K562 (cell line): Measurements from ENCODE around the gene POLD1. TPM values are rescaled to one million over a fixed set of nuclear protein-coding genes. Genes with fewer than 3 reads are reported as not detected.

ENCODE experiments used
- ATAC-seq: fragments of 200-7000 bp; cut with Tn5 transposase; 3 replicates; pipeline ENCODE4 v1.9.1; 2020; ENCODE audit warnings: moderate library complexity
- BruUV-seq: library from RNA; stranded (reverse); fragments of 400-500 nt; replicated peaks from 2 replicates; lab custom pipeline; 2021; lab: Mats Ljungman, UMichigan
- CTCF ChIA-PET: fragments of 300-600 bp; formaldehyde crosslinking; extraction: SDS; loops from one replicate; lab custom pipeline; 2021; ENCODE audit warnings: low intra/inter-chr PET ratio; lab: Yijun Ruan, JAX
- POLR2A ChIA-PET: fragments of 300-600, 350-650 bp; sonication (Branson Sonifier 250); formaldehyde crosslinking; extraction: SDS; loops from one replicate; lab custom pipeline; 2021; ENCODE audit warnings: antibody characterized with exemption, inconsistent platforms; lab: Yijun Ruan, JAX
- DNase-seq, 4 experiments: peaks; one replicate each; pipeline versions ENCODE4 v3.0.0 to v3.0.0-alpha.2; 2011 to 2018; ENCODE audit warnings: low spot score in 3 of 4, mixed read lengths in 3 of 4; ENCODE audit errors: extremely low read depth in 1 of 4
- FAIRE-seq: peaks from 2 replicates; lab custom pipeline; 2011; peaks lifted over from hg19 to GRCh38; lab: Jason Lieb, UNC
- H2AFZ ChIP-seq: 2 replicates; pipeline ENCODE4 v1.6.0; 2011; ENCODE audit warnings: low read depth, low read length, control low read depth, inconsistent platforms
- H3K27ac ChIP-seq: fragments of 200-600 bp; 3 replicates; pipeline ENCODE4 v1.8.0; 2011; ENCODE audit warnings: low read depth, mild to moderate bottlenecking, control low read depth, inconsistent platforms, low read length, moderate library complexity, mixed read lengths; ENCODE audit errors: extremely low read depth
- H3K27me3 ChIP-seq, 2 experiments: fragments of 300-600 bp in 1 of 2; 2 replicates in 1 of 2; 3 replicates in 1 of 2; pipeline versions ENCODE4 v1.6.0 to v1.8.0; 2011; ENCODE audit warnings: inconsistent platforms in 2 of 2, low read length in 2 of 2, mild to moderate bottlenecking in 1 of 2, mixed read lengths in 1 of 2, moderate library complexity in 1 of 2; ENCODE audit not compliant: control insufficient read depth in 2 of 2, insufficient read depth in 2 of 2
- H3K36me3 ChIP-seq: fragments of 300-600 bp; 3 replicates; pipeline ENCODE4 v1.8.0; 2011; ENCODE audit warnings: mild to moderate bottlenecking, low read length, inconsistent platforms; ENCODE audit not compliant: control insufficient read depth, insufficient read depth
- H3K4me1 ChIP-seq, 2 experiments: fragments of 200-600 bp in 1 of 2; replicated peaks in 1 of 2; 2 replicates in 1 of 2; 3 replicates in 1 of 2; pipeline versions ENCODE4 v1.5.1 to v1.8.0; 2011; ENCODE audit warnings: inconsistent platforms in 2 of 2, low read length in 2 of 2, mild to moderate bottlenecking in 1 of 2, mixed read lengths in 1 of 2, moderate library complexity in 1 of 2; ENCODE audit not compliant: control insufficient read depth in 2 of 2, insufficient read depth in 2 of 2
- H3K4me2 ChIP-seq: 2 replicates; pipeline ENCODE4 v1.6.1; 2011; ENCODE audit warnings: low read length, control low read depth, inconsistent platforms, mixed read lengths; ENCODE audit not compliant: insufficient read depth
- H3K4me3 ChIP-seq: fragments of 200-600 bp; sonication (generic), shearing (Covaris generic); 2 replicates; pipeline ENCODE4 v1.5.1; 2016; ENCODE audit warnings: control low read depth, inconsistent platforms
- H3K79me2 ChIP-seq: fragments of 200-600 bp; 3 replicates; pipeline ENCODE4 v1.8.0; 2011; ENCODE audit warnings: low read length, inconsistent platforms; ENCODE audit not compliant: control insufficient read depth, insufficient read depth
- H3K9ac ChIP-seq, 2 experiments: 2 replicates each; pipeline versions ENCODE4 v1.6.0 to v1.6.1; 2011; ENCODE audit warnings: low read depth in 2 of 2, low read length in 2 of 2, control low read depth in 1 of 2, inconsistent platforms in 1 of 2, mild to moderate bottlenecking in 1 of 2, mixed read lengths in 1 of 2; ENCODE audit not compliant: insufficient read depth in 1 of 2
- H3K9me1 ChIP-seq: one replicate; pipeline ENCODE4 v1.6.0; 2011; ENCODE audit warnings: inconsistent platforms, mild to moderate bottlenecking, low read length, moderate library complexity; ENCODE audit not compliant: control insufficient read depth, insufficient read depth
- H3K9me3 ChIP-seq: replicated peaks from 2 replicates; pipeline ENCODE4 v1.5.1; 2011; ENCODE audit warnings: low read depth, low read length, inconsistent platforms; ENCODE audit not compliant: control insufficient read depth, insufficient read depth
- H4K20me1 ChIP-seq: replicated peaks from 2 replicates; pipeline ENCODE4 v1.6.1; 2011; ENCODE audit warnings: low read length, inconsistent platforms, mixed read lengths; ENCODE audit not compliant: control insufficient read depth, insufficient read depth
- ATF7 ChIP-seq: fragments of 450-650 bp; IDR thresholded peaks from 2 replicates; pipeline ENCODE4 v1.7.1; 2014; ENCODE audit warnings: mild to moderate bottlenecking, moderate library complexity
- CSDE1 ChIP-seq, 2 experiments: fragments of 450-650 bp; IDR thresholded peaks; 2 replicates each; pipeline ENCODE4 v1.6.1; 2016; ENCODE audit warnings: mild to moderate bottlenecking in 1 of 2
- HDAC2 ChIP-seq: fragments of 450-650 bp; IDR thresholded peaks from 2 replicates; pipeline ENCODE4 v1.6.1; 2016; ENCODE audit warnings: mild to moderate bottlenecking
- HMBOX1 ChIP-seq: sonication (generic); IDR thresholded peaks from 2 replicates; pipeline ENCODE4 v1.6.1; 2016
- RCOR1 ChIP-seq, 2 experiments: IDR thresholded peaks; 2 replicates each; pipeline ENCODE4 v1.6.1; 2012; ENCODE audit warnings: low read depth in 2 of 2, low read length in 2 of 2, borderline replicate concordance in 1 of 2, improper control_type of control experiment in 1 of 2
- TRIM25 ChIP-seq: fragments of 450-650 bp; IDR thresholded peaks from 2 replicates; pipeline ENCODE4 v1.7.0; 2016; ENCODE audit warnings: borderline replicate concordance
- ZBTB5 ChIP-seq: fragments of 450-650 bp; IDR thresholded peaks from 2 replicates; pipeline ENCODE4 v1.6.1; 2017; ENCODE audit warnings: antibody characterized with exemption
- ZNF143 ChIP-seq: sonication (generic); formaldehyde crosslinking; IDR thresholded peaks from 2 replicates; pipeline ENCODE4 v1.9.0; 2022; ENCODE audit warnings: mild to moderate bottlenecking, missing genetic modification reagents
- WGBS: fragments of 100-300 bp; shearing (Covaris generic); methylation state at CpG from one replicate; pipeline ENCODE4 v1.1.6; 2016; ENCODE audit warnings: low coverage, mixed read lengths; ENCODE audit not compliant: insufficient coverage; ENCODE audit errors: missing lambda C conversion rate; 5-methylcytosine and 5-hydroxymethylcytosine counted together
- in situ Hi-C: fragments of 300-500 bp; cut with MboI; formaldehyde crosslinking; loops from 4 replicates; pipeline ENCODE4 v1.15.0; 2018; ENCODE audit warnings: inconsistent platforms, mixed read lengths
- intact Hi-C: fragments of 100-400 bp; cut with micrococcal nuclease; formaldehyde crosslinking; loops from 2 replicates; pipeline ENCODE4 v1.14.2; 2022
- polyA plus RNA-seq, 8 experiments: library from polyadenylated mRNA; depleted of rRNA in 4 of 8; stranded (reverse) in 5 of 8; unstranded in 3 of 8; fragments of >200 nt; fragmentation: Nextera tagmentation in 2 of 8; fragmentation: Illumina TruSeq in 1 of 8; extraction: Ambion mirVana in 2 of 8; extraction: Trizol in 1 of 8; gene quantifications; 2 replicates each; pipeline versions ENCODE4 v1.2.1 to v1.2.3, GENCODE V29; 2011 to 2014; ENCODE audit warnings: inconsistent platforms in 1 of 8, missing spikeins in 1 of 8
- total RNA-seq, 7 experiments: library from RNA; depleted of rRNA in 6 of 7; stranded (reverse); fragments of >200 nt in 6 of 7; fragmentation: Illumina TruSeq in 2 of 7; extraction: Trizol in 2 of 7; gene quantifications; 2 replicates each; pipeline versions ENCODE4 v1.2.1 to v1.2.3, GENCODE V29; 2011 to 2021; ENCODE audit warnings: low replicate concordance in 1 of 7

Gene POLD1
- total and polyA plus RNA-seq, 9 of the 15 experiments (the other 6 are each of a cell fraction or from before 2014, with no cell fraction given) = 1.3 to 312 (median 47.8) TPM

- 0 out of 2 replicates have a peak, but pooled peaks have one; percentile 44 for TF ChIP-seq TRIM25
- 0 out of 2 replicates have a peak, but pooled peaks have one; percentile 33 for TF ChIP-seq ATF7
- no peak for TF ChIP-seq CSDE1 (IDR thresholded peaks at IDR 0.05)
- no peak for TF ChIP-seq ZNF143
- peak in 1 of 2 experiments; percentile 70; a peak in 1 of 4 replicates for TF ChIP-seq RCOR1 (IDR thresholded peaks at IDR 0.05; ENCODE audit: borderline replicate concordance in 1 of 2, low read depth in 2 of 2, low read length in 2 of 2)
Observed at GRCh38 chr19:50461066-50461875, 77.1 kb downstream of the POLD1 start (continued).

GRCh38 chr19:50462970-50463369, 78.8 kb downstream of the POLD1 start:
- DNase-seq (no peak), FAIRE-seq (no peak), ATAC-seq (no peak)
- in situ Hi-C loops = loop anchor here (5.0 kb wide), 1 partner anchor 96 kb away; the partner anchor contains the start of gene NAPSA
- intact Hi-C loops = no loop called here
- H3K4me1 ChIP-seq = peaks cover 12 to 52% of the 10 kb centered on the region in 2 experiments; a peak in 4 of 5 replicates
- WGBS = 47% methylated on average over 7 of the region's 7 CpGs
- no peak overlapping the region for H3K4me3 ChIP-seq
- H3K4me2 ChIP-seq = no peak overlapping the region
- no peaks in the 10 kb centered on the region for H3K9me1 ChIP-seq
- H3K27me3 ChIP-seq = peaks cover 0 to 5% of the 10 kb centered on the region in 2 experiments; a peak in 2 of 5 replicates
- H2AFZ ChIP-seq = no peak overlapping the region
- ChIA-PET POLR2A (interaction anchor here (1.3 kb wide), 1 partner anchor 92 kb away, joined by 3 read pairs; no protein-coding TSS in a partner anchor), CTCF (no interaction called here)
- no peaks in the 10 kb centered on the region for H3K79me2 ChIP-seq
- H3K9ac ChIP-seq = peak overlapping the region in 1 of 2 experiments; percentile 31; a peak in 1 of 4 replicates
- H4K20me1 ChIP-seq = no peaks in the 10 kb centered on the region
- no peak overlapping the region for H3K27ac ChIP-seq
- H3K9me3 ChIP-seq = no peaks in the 10 kb centered on the region
- BruUV-seq = no TSS peak
- H3K36me3 ChIP-seq = no peaks in the 10 kb centered on the region
- no peak for TF ChIP-seq HMBOX1
- no peak for TF ChIP-seq HDAC2
- TF ChIP-seq ZBTB5 = no peak
